ENCODE results near the gene PDE4D. TPM values are rescaled to one million over a fixed set of nuclear protein-coding genes. Genes with fewer than 3 reads are reported as not detected.

The PDE4D gene
- total RNA-seq, 1 donor from 2014 or later: 85.8 TPM

DNA sequence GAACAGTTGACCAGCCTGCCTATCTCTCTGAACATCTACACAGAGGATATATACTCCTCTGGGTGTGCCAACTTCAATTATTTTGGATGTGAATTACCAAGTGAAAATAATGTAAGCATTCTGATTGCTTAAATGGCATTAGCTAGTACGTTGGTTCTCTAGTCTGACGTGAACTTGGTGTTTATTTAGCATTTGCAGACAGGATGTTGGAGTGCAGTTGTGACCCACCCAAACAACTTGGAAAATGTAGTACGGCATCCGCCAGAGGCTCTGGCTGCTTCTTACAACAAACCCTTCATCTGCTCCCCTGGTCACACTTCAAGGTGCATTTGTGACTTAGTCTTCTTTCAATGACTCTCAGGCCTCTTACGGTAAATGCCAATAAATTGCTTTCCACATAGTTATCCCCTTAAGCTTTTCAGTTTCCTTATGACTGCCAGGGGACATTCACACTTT lies 616.6 kb downstream of the PDE4D start:
- Histone ChIP-seq H3K9me3 (no peaks in the 10 kb centered on the region), H3K36me3 (no peaks in the 10 kb centered on the region), H3K27ac (peak overlapping the region; percentile 79), H3K4me3 (no peak overlapping the region), H3K4me1 (peaks cover 9% of the 10 kb centered on the region), H3K27me3 (no peaks in the 10 kb centered on the region)
- DNase-seq (no peak), ATAC-seq (peak; percentile 61)
- intact Hi-C loops (cut with DNase I): no loop called here
- TF ChIP-seq, protein P1, sequence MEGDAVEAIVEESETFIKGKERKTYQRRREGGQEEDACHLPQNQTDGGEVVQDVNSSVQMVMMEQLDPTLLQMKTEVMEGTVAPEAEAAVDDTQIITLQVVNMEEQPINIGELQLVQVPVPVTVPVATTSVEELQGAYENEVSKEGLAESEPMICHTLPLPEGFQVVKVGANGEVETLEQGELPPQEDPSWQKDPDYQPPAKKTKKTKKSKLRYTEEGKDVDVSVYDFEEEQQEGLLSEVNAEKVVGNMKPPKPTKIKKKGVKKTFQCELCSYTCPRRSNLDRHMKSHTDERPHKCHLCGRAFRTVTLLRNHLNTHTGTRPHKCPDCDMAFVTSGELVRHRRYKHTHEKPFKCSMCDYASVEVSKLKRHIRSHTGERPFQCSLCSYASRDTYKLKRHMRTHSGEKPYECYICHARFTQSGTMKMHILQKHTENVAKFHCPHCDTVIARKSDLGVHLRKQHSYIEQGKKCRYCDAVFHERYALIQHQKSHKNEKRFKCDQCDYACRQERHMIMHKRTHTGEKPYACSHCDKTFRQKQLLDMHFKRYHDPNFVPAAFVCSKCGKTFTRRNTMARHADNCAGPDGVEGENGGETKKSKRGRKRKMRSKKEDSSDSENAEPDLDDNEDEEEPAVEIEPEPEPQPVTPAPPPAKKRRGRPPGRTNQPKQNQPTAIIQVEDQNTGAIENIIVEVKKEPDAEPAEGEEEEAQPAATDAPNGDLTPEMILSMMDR (IDR thresholded peaks at IDR 0.05): no peak

DNA sequence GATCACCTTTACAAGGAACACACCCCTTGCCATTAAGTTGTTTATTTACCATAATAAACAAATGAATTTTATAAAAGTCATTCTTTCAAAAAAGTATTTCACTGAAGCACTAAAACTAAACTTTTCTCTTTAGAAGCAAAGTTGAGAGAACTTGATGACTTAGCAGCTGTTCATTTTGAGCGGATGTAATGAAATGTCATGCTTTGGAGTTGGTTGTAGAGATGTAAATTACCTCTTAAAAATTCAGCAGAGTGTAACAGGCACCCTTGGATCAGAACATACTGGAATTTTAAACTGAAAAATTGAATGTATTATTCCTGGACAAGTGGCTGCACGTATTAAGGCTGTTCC lies 617.2 kb downstream of the PDE4D start:
- intact Hi-C loops (cut with DNase I): no loop called here
- TF ChIP-seq, protein P1 (IDR thresholded peaks at IDR 0.05): no peak
- no peaks in the 10 kb centered on the region for H3K36me3 ChIP-seq
- DNase-seq: no peak
- no peak for ATAC-seq
- peaks cover 9% of the 10 kb centered on the region for H3K4me1 ChIP-seq
- H3K4me3 ChIP-seq: peak overlapping the region; percentile 54
- H3K9me3 ChIP-seq: no peaks in the 10 kb centered on the region
- H3K27me3 ChIP-seq: no peaks in the 10 kb centered on the region
- peak overlapping the region; percentile 79 for H3K27ac ChIP-seq

DNA sequence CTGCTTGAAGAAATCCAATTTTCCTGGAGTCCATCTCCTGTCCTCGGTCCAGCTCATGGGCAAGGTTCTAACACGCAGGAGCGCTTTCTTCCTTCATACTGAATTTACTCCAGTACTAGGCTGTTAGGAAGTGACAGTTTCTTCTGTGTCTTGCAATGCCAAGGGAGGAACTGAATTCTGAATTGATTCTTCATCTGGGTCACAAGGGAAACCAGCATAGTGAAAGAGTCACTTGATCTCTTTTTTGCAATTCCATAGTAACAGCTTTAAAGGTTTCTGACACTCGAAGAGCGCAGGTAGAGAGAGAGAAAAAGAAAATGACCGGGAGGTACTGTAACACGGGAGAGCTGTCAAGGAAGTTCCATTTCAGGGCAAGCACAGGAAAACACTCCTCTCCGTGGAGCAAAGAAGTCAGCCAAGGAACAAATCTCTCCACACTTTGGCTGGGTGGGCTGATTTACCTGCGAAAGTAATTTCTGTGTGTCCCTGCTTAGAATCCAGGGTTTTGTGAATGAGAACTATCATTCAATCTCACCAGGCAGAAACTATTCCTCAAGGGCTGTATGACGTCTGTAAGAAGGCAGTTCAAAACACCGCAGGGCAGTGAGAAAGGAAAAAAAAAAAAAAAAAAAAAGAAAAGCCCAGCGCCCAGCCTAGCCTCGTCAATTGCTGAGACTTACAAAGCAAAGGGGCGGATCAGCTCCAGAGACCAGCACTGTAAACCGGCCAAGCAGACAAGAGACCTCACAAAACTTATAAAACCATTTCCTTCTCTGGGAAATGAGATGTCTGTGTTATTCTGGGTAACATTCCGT lies 617.8 kb downstream of the PDE4D start:
- TF ChIP-seq, protein P1 (IDR thresholded peaks at IDR 0.05): no peak
- peak overlapping the region; percentile 79 for H3K27ac ChIP-seq
- H3K4me3 ChIP-seq: peak overlapping the region; percentile 54
- ATAC-seq (peak; percentile 86), DNase-seq (no peak)
- H3K9me3 ChIP-seq: no peaks in the 10 kb centered on the region
- intact Hi-C loops (cut with DNase I): no loop called here
- no peaks in the 10 kb centered on the region for H3K36me3 ChIP-seq
- no peaks in the 10 kb centered on the region for H3K27me3 ChIP-seq
- H3K4me1 ChIP-seq: peaks cover 9% of the 10 kb centered on the region

DNA sequence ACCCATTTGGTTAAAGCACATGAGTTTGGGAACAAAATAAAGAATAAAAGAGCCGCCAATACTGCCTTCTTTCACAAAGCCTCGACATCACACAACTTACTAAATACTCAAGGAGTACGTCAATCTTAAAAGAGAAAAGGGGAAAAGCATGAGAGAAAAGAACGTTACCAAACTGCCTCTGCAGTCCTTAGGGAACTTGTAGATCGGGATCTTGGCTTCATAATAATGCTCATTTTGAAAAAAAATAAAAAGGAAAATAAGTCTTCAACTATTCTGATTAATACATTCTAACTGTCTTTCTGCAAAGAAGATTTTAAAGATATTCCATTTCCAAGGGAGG lies 618.4 kb downstream of the PDE4D start:
- H3K4me3 ChIP-seq: peak overlapping the region; percentile 54

DNA sequence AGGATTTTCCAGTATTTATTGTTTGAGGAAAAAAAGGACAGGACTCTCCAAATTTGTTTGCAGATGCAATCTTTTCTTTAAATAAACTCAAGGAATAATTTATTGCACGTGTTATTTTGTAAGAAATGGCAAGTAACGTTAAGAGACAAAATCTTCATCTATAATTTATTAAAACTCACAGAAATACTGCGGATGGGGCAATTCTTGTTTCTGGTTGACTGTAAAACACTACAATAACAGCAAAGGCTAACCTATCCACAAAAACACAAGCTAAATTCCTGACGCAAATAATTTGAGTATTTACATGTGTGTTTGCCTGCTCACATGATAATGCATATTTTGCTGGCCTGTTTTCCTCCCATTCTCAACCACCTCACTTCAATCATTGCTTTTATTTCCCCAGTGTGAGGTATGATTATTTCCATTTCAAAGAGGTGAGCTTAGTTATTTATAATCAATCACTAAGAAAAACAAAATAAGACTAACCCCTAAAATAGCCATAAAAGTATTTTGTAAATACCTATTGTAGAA lies 619.4 kb downstream of the PDE4D start:
- Histone ChIP-seq H3K27me3 (no peaks in the 10 kb centered on the region), H3K9me3 (no peaks in the 10 kb centered on the region), H3K4me3 (peak overlapping the region; percentile 54), H3K4me1 (peaks cover 9% of the 10 kb centered on the region), H3K27ac (no peak overlapping the region), H3K36me3 (no peaks in the 10 kb centered on the region)
- no peak for ATAC-seq
- intact Hi-C loops (cut with DNase I): no loop called here
- no peak for DNase-seq
- TF ChIP-seq, protein P1 (IDR thresholded peaks at IDR 0.05): no peak

More for the DNA sequence above, 618.4 kb downstream of the PDE4D start:
- Histone ChIP-seq H3K27me3 (no peaks in the 10 kb centered on the region), H3K36me3 (no peaks in the 10 kb centered on the region), H3K4me1 (peaks cover 9% of the 10 kb centered on the region), H3K9me3 (no peaks in the 10 kb centered on the region), H3K27ac (peak overlapping the region; percentile 79)
- ATAC-seq (no peak), DNase-seq (no peak)
- intact Hi-C loops (cut with DNase I): no loop called here
- TF ChIP-seq, protein P1 (IDR thresholded peaks at IDR 0.05): no peak

All from upper lobe of right lung (tissue), 1 donor.